AG09319 (cell line): ENCODE measurements around the gene TAOK1.

Source experiments
- DNase-seq: peaks from one replicate; pipeline ENCODE4 v3.0.0-alpha.2; 2010; ENCODE audit warnings: low read depth; ENCODE audit errors: extremely low read depth
- TF ChIP-seq, protein P1 (sequence below): IDR thresholded peaks from 2 replicates; pipeline ENCODE4 v1.5.1; 2011; ENCODE audit warnings: low read depth, mild to moderate bottlenecking, inconsistent platforms, low read length, moderate library complexity

The TAOK1 gene

DNA sequence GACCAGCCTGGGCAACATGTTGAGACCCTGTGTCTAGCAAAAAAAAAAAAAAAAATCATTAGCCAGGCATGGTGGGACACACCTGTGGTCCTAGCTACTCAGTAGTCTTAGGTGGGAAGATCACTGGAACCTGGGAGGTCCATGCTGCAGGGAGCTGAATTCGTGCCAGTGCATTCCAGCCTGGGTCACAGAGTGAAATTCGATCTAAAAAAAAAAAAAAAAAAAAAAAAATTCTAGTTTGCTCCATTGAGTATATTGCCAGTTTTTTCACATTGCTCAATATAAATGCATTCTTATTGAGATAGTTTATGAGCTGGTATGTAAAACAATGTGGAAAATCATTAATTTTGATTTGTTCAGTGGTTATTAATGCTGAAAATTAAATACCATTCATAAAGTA lies 124.6 kb downstream of the TAOK1 start:
- TF ChIP-seq, protein P1, sequence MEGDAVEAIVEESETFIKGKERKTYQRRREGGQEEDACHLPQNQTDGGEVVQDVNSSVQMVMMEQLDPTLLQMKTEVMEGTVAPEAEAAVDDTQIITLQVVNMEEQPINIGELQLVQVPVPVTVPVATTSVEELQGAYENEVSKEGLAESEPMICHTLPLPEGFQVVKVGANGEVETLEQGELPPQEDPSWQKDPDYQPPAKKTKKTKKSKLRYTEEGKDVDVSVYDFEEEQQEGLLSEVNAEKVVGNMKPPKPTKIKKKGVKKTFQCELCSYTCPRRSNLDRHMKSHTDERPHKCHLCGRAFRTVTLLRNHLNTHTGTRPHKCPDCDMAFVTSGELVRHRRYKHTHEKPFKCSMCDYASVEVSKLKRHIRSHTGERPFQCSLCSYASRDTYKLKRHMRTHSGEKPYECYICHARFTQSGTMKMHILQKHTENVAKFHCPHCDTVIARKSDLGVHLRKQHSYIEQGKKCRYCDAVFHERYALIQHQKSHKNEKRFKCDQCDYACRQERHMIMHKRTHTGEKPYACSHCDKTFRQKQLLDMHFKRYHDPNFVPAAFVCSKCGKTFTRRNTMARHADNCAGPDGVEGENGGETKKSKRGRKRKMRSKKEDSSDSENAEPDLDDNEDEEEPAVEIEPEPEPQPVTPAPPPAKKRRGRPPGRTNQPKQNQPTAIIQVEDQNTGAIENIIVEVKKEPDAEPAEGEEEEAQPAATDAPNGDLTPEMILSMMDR = no peak
- peak; percentile 16 for DNase-seq

- TF ChIP-seq, protein P1 = no peak
- DNase-seq = no peak
These were observed 128.2 kb downstream of the TAOK1 start for GRCh38 chr17:29518359-29518758.

- DNase-seq = no peak
- TF ChIP-seq, protein P1 = no peak
These were observed 134.5 kb downstream of the TAOK1 start for GRCh38 chr17:29524692-29525091.

DNA sequence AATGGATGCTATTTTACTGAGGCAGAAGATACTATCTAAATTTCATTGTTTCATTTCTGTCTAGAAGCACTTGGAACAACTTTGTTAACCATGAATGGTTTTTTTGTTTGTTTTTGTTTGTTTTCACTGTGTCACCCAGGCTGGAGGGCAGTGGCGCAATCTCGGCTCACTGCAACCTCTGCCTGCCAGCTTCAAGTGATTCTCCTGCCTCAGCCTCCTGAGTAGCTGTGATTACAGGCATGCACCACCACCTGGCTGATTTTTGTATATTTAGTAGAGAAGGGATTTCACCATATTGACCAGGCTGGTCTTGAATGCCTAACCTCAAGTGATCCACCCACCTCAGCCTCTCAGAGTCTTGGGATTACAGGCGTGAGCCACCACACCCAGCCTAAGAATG lies 136.2 kb downstream of the TAOK1 start:
- TF ChIP-seq, protein P1 = no peak
- DNase-seq = no peak

DNA sequence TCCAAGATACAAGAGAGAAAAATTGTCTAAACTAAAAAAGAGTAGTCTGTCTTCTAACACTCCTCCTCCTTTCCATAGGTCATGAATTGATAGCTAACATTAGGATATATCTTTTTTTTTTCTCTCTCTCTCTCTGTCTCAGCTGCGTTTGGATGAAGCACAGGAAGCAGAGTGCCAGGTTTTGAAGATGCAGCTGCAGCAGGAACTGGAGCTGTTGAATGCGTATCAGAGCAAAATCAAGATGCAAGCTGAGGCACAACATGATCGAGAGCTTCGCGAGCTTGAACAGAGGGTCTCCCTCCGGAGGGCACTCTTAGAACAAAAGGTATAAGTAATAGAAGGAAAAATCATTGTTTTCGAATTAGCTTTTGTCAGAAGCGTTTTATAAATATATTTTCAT lies 143.8 kb downstream of the TAOK1 start:
- DNase-seq = no peak
- TF ChIP-seq, protein P1 = no peak

- DNase-seq = no peak
- TF ChIP-seq, protein P1 = no peak
These were observed 153.9 kb downstream of the TAOK1 start for GRCh38 chr17:29544066-29544465.

DNA sequence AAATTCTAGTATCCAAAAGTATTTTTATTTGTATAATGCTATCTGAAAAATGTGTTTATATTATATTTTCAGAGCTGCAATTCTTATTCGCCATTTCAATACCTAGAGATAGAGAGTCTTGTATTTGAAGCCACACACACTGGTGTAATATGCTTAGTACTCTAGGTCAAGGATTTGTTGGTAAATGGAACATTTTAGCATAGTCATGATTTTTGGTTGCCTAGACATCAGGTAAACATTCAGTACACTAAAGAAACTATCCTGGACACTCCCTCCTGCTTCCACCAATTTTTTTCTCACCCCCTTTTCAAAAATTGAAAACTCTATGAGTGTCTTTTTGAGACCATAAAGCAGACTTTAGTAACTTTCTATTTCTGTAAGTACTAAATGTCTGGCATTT lies 155.9 kb downstream of the TAOK1 start:
- TF ChIP-seq, protein P1 = no peak
- DNase-seq = no peak
